Measurements from ENCODE around the gene CIB4.

Gene CIB4

DNA sequence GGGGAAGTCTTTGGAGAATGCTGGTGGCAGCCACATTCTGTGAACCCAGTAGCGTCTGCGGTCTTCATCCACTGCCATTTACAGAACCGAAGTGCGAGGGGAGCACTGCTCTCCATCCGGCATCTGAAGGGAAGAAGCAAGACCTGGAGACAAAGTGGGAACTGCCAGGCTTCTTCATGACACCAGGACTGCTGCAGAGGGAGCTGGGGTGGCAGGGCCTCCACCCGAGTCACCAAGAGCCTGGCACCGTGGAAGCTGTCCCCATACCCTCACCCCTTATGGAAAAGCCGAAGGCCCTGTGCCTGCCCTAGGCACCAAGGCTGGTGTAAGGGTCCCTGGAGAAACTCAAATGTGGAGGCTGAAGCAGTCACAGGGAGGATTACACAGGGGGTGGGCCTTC, 79.8 kb downstream of the CIB4 start:
- H3K9me3 ChIP-seq = no peaks in the 10 kb centered on the region
- H3K27me3 ChIP-seq = peaks cover 0 to 81% of the 10 kb centered on the region in 2 donors
- intact Hi-C loops (cut with DNase I; ENCODE audit: low total_unique reads) = no loop called here
- no peak overlapping the region for H3K27ac ChIP-seq
- H3K4me1 ChIP-seq = peaks cover 0 to 23% (median 17%) of the 10 kb centered on the region in 4 donors
- TF ChIP-seq, protein P1, sequence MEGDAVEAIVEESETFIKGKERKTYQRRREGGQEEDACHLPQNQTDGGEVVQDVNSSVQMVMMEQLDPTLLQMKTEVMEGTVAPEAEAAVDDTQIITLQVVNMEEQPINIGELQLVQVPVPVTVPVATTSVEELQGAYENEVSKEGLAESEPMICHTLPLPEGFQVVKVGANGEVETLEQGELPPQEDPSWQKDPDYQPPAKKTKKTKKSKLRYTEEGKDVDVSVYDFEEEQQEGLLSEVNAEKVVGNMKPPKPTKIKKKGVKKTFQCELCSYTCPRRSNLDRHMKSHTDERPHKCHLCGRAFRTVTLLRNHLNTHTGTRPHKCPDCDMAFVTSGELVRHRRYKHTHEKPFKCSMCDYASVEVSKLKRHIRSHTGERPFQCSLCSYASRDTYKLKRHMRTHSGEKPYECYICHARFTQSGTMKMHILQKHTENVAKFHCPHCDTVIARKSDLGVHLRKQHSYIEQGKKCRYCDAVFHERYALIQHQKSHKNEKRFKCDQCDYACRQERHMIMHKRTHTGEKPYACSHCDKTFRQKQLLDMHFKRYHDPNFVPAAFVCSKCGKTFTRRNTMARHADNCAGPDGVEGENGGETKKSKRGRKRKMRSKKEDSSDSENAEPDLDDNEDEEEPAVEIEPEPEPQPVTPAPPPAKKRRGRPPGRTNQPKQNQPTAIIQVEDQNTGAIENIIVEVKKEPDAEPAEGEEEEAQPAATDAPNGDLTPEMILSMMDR (IDR thresholded peaks at IDR 0.05) = no peak
- no peak overlapping the region for H3K4me3 ChIP-seq
- peak in 1 of 2 donors; percentile 33 for DNase-seq
- H3K36me3 ChIP-seq = no peaks in the 10 kb centered on the region

GRCh38 chr2:26560892-26561291, 80.3 kb downstream of the CIB4 start:
- Histone ChIP-seq H3K27me3 (peaks cover 0 to 79% of the 10 kb centered on the region in 2 donors), H3K4me1 (peaks cover 0 to 23% (median 17%) of the 10 kb centered on the region in 4 donors), H3K36me3 (no peaks in the 10 kb centered on the region), H3K27ac (no peak overlapping the region), H3K4me3 (no peak overlapping the region), H3K9me3 (no peaks in the 10 kb centered on the region)
- intact Hi-C loops (cut with DNase I; ENCODE audit: low total_unique reads) = no loop called here
- TF ChIP-seq, protein P1 (IDR thresholded peaks at IDR 0.05) = no peak
- no peak for DNase-seq

DNA sequence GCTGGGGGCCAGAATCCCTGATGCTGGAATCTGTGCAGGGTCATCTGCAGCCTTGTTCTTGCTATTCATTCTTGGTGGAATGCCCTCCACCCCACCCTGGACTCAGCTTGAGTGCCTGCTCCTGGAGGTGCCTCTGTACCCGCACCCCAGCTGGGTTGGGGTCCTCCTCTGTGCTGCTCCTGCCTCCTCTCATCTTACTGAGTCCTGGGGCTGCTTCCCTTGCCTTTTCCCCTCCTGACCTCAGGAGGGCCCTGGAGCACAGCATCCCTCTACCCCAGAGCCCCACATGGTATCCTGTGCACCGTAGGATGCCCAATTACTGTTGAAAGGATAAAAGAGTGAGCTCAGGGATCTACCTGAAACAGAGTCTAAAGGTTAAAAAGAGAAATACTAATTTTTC, 81.6 kb downstream of the CIB4 start:
- H3K4me3 ChIP-seq = no peak overlapping the region
- H3K9me3 ChIP-seq = no peaks in the 10 kb centered on the region
- no peaks in the 10 kb centered on the region for H3K36me3 ChIP-seq
- H3K27me3 ChIP-seq = peaks cover 0 to 72% of the 10 kb centered on the region in 2 donors
- TF ChIP-seq, protein P1 (IDR thresholded peaks at IDR 0.05) = no peak
- intact Hi-C loops (cut with DNase I; ENCODE audit: low total_unique reads) = no loop called here
- DNase-seq = peak in 1 of 2 donors; percentile 41
- H3K4me1 ChIP-seq = peaks cover 0 to 23% (median 17%) of the 10 kb centered on the region in 4 donors
- no peak overlapping the region for H3K27ac ChIP-seq

DNA sequence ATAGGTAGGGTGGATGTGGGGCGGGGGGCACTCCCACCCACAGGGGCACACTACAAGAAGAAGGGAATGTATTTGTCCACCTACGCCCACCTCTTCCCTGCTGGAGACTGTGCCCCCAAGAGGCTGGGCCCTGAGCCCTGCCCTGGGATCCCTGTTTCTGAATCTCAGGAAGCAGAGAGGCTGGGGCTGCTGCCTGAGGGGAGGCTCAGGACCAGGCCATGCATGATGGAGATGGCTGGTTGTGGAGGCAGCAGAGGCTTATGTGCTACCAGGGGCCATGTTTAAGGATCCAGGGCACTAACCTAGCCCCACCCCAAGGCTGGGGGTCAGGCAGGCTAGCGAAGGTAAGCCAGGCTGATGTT, 82.1 kb downstream of the CIB4 start:
- Histone ChIP-seq H3K9me3 (no peaks in the 10 kb centered on the region), H3K4me3 (no peak overlapping the region), H3K4me1 (peaks cover 0 to 23% (median 17%) of the 10 kb centered on the region in 4 donors), H3K36me3 (no peaks in the 10 kb centered on the region), H3K27ac (no peak overlapping the region), H3K27me3 (peaks cover 0 to 67% of the 10 kb centered on the region in 2 donors)
- intact Hi-C loops (cut with DNase I; ENCODE audit: low total_unique reads) = no loop called here
- peak in 1 of 2 donors; percentile 48 for DNase-seq
- TF ChIP-seq, protein P1 (IDR thresholded peaks at IDR 0.05) = no peak

DNA sequence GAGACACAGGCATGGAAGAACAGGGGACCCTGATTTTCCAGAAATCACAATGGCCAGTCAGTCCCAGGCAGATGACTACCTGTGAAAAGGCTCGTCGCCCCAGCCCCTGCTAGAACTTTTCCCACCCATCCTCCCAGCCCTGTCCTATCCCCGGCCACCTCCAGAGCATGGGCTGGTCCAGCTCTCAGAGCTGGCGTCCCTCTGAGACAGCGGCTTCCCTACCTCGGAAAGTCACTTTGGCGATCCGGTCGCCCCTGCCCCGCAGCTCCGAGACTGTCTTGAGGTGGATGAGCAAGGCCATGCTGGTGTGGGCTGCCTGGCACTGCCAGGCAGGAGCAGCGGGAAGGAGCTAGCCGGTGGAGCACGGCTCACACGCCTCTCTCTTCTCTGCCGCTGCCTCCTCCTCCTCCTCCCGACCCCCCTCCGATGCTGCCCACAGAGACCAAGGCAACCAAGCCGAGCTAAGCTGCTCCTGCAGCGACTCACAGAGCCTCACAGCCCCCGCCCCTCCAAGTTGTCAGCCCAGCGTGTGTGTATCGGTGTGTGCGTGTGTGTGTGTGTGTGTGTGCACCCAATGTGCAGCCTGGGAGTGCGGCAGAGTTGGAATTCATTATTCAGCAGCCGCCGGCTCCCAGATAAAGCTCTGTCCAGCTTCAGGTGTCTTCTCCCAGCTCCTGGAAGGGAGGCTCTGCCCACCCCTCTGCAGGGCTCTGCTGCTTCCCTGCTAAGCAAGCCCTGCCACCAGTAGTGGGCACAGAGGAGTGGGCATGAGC, 82.7 kb downstream of the CIB4 start:
- peak in 1 of 2 donors; percentile 55 for DNase-seq
- H3K27me3 ChIP-seq = peaks cover 0 to 64% of the 10 kb centered on the region in 2 donors

More for the DNA sequence above, 82.7 kb downstream of the CIB4 start:
- Histone ChIP-seq H3K36me3 (no peaks in the 10 kb centered on the region), H3K9me3 (no peaks in the 10 kb centered on the region), H3K4me3 (no peak overlapping the region), H3K4me1 (peaks cover 0 to 19% (median 14%) of the 10 kb centered on the region in 4 donors), H3K27ac (no peak overlapping the region)
- intact Hi-C loops (cut with DNase I; ENCODE audit: low total_unique reads) = no loop called here
- TF ChIP-seq, protein P1 (IDR thresholded peaks at IDR 0.05) = no peak

Measured in tibial artery (tissue), 4 donors.